Heart left ventricle (tissue), 16 donors: ENCODE measurements around the gene TTBK2. TPM values are rescaled to one million over a fixed set of nuclear protein-coding genes. Genes with fewer than 3 reads are reported as not detected.

Experiments used
- ATAC-seq, 4 donors: fragments of 200-7000 bp; cut with Tn5 transposase; one replicate each; pipeline ENCODE4 v1.9.1; 2020 to 2022; ENCODE audit warnings: moderate library complexity in 4 of 4, mild to moderate bottlenecking in 3 of 4, moderate number of reproducible peaks in 1 of 4
- DNase-seq, 5 donors: peaks; one replicate each; pipeline ENCODE4 v3.0.0-alpha.2; 2020
- H3K27ac ChIP-seq, 12 donors: fragments of 200-600 bp; sonication (generic) in 4 of 12; one replicate each; pipeline versions ENCODE4 v1.5.0 to v1.8.0; 2016 to 2022; ENCODE audit warnings: mild to moderate bottlenecking in 2 of 12
- H3K27me3 ChIP-seq, 9 donors: fragments of 200-600 bp; sonication (generic) in 2 of 9; one replicate each; pipeline versions ENCODE4 v1.5.1 to v1.8.0; 2016 to 2022; ENCODE audit warnings: mild to moderate bottlenecking in 3 of 9
- H3K36me3 ChIP-seq, 9 donors: fragments of 200-600 bp; sonication (generic) in 2 of 9; one replicate each; pipeline versions ENCODE4 v1.5.0 to v1.8.0; 2018 to 2022; ENCODE audit warnings: mild to moderate bottlenecking in 2 of 9
- H3K4me1 ChIP-seq, 12 donors: fragments of 200-600 bp; sonication (generic) in 4 of 12; one replicate each; pipeline versions ENCODE4 v1.5.0 to v1.8.0; 2016 to 2022; ENCODE audit warnings: mild to moderate bottlenecking in 3 of 12
- H3K4me3 ChIP-seq, 12 donors: fragments of 200-600 bp; sonication (generic) in 4 of 12; one replicate each; pipeline versions ENCODE4 v1.5.0 to v1.8.0; 2017 to 2022; ENCODE audit warnings: mild to moderate bottlenecking in 9 of 12, moderate library complexity in 4 of 12
- H3K9me3 ChIP-seq, 12 donors: fragments of 200-600 bp; sonication (generic) in 4 of 12; one replicate each; pipeline versions ENCODE4 v1.5.0 to v1.8.0; 2016 to 2022; ENCODE audit warnings: mild to moderate bottlenecking in 1 of 12
- CTCF ChIP-seq, 12 donors: fragments of 200-600 bp; sonication (generic) in 4 of 12; IDR thresholded peaks; one replicate each; pipeline versions ENCODE4 v1.5.0 to v1.8.0; 2018 to 2022; ENCODE audit warnings: antibody characterized with exemption in 12 of 12, mild to moderate bottlenecking in 5 of 12
- POLR2A ChIP-seq, 2 donors: fragments of 450-650 bp; IDR thresholded peaks; one replicate each; pipeline ENCODE4 v1.6.1; 2017; ENCODE audit warnings: antibody characterized with exemption in 2 of 2, mild to moderate bottlenecking in 2 of 2, moderate library complexity in 2 of 2
- WGBS, 4 donors: extraction: QIAGEN DNeasy Blood & Tissue Kit in 2 of 4; methylation state at CpG; one replicate each; pipeline versions ENCODE4 v1.1.5 to v1.1.7; 2013 to 2018; 5-methylcytosine and 5-hydroxymethylcytosine counted together
- intact Hi-C, 10 donors: fragments of 100-400 bp; cut with DNase I; formaldehyde crosslinking; loops; one replicate each; pipeline versions ENCODE4 v1.11.1 to v1.14.2; 2022
- polyA plus RNA-seq, 2 donors: library from polyadenylated mRNA; stranded (reverse); fragments of 200-250 nt; gene quantifications; one replicate each; pipeline ENCODE4 v1.2.3, GENCODE V29; 2013
- total RNA-seq, 9 donors: library from RNA; depleted of rRNA in 2 of 9; stranded (reverse); fragments of >200 nt in 2 of 9; fragmentation: NEBNext Ultra II Directional in 3 of 9; extraction: Animal tissue kit (Norgen Biotek cat#: 25700) in 3 of 9; gene quantifications; one replicate each; pipeline versions ENCODE4 v1.1.0 to v1.2.4, GENCODE V29; 2016 to 2023
- donor health status: ischemic (EF 13 %, LVEDD 7.1; RV severe dilation, severe dysfunction).
- donor health status: healthy with polysubstance abuse.
- donor health status: DM: no; HTN: yes; CAD: no.
- donor health status: DM: no; HTN: no; CAD: no.
- donor health status: ischemic (EF 25% LVEDD 6.9; RV normal size, moderate dysfunction).
- donor health status: ischemic (EF 25% LVEDD 5.7; RV mildly dilated, moderate dysfunction).
- donor health status: healthy.
- donor health status: DM: yes; HTN: yes; CAD: no.
- donor health status: ischemic (EF 35%, LVEDD 5.7; RV mildly dilated, moderate dysfunction).
- donor health status: nonischemic (EF 11% LVEDD 7.7; RV severe dilation, severe dysfunction).
- donor health status: DM: yes; HTN: yes; CAD: no.
- donor health status: PGD.
- donor health status: ischemic (EF 29% LVEDD 5.4; RV normal size, mild dysfunction).
- donor health status: nonischemic (EF 23%, LVEDD 6.1; RV moderate dilation, normal function).

The TTBK2 gene
- total and polyA plus RNA-seq, 11 donors: 4.9 to 27.9 (median 19.1) TPM

- Histone ChIP-seq H3K36me3 (peaks cover 0 to 8% (median 0%) of the 10 kb centered on the region in 9 donors), H3K27me3 (no peaks in the 10 kb centered on the region), H3K4me3 (no peak overlapping the region), H3K27ac (no peak overlapping the region), H3K4me1 (peaks cover 0 to 5% (median 0%) of the 10 kb centered on the region in 12 donors), H3K9me3 (peaks cover 0 to 13% (median 0%) of the 10 kb centered on the region in 12 donors)
- intact Hi-C loops: no loop called here
- WGBS, 4 donors: 90 to 96% (median 93%) methylated on average over 1 of the region's 1 CpG
- TF ChIP-seq POLR2A (IDR thresholded peaks at IDR 0.05) (no peak), CTCF (IDR thresholded peaks at IDR 0.05) (no peak)
- DNase-seq (no peak), ATAC-seq (no peak)
Measured at GRCh38 chr15:42880121-42880520, 40.5 kb downstream of the TTBK2 start.

GRCh38 chr15:42879443-42879842 is 41.1 kb downstream of the TTBK2 start:
- no peak for DNase-seq
- TF ChIP-seq POLR2A (IDR thresholded peaks at IDR 0.05) (no peak), CTCF (IDR thresholded peaks at IDR 0.05) (no peak)
- ATAC-seq: no peak
- H3K9me3 ChIP-seq: peaks cover 0 to 13% (median 0%) of the 10 kb centered on the region in 12 donors
- peaks cover 0 to 5% (median 0%) of the 10 kb centered on the region in 12 donors for H3K4me1 ChIP-seq
- WGBS, 4 donors: 86 to 94% (median 87%) methylated on average over 4 of the region's 4 CpGs
- H3K36me3 ChIP-seq: peaks cover 0 to 8% (median 0%) of the 10 kb centered on the region in 9 donors
- no peaks in the 10 kb centered on the region for H3K27me3 ChIP-seq
- H3K4me3 ChIP-seq: no peak overlapping the region
- intact Hi-C loops: no loop called here
- no peak overlapping the region for H3K27ac ChIP-seq

- no peak for DNase-seq
- H3K27me3 ChIP-seq: no peaks in the 10 kb centered on the region
- intact Hi-C loops: no loop called here
- no peaks in the 10 kb centered on the region for H3K9me3 ChIP-seq
- no peak overlapping the region for H3K27ac ChIP-seq
- no peak for TF ChIP-seq POLR2A (IDR thresholded peaks at IDR 0.05)
- no peak for TF ChIP-seq CTCF (IDR thresholded peaks at IDR 0.05)
- H3K4me3 ChIP-seq: no peak overlapping the region
- ATAC-seq: no peak
- H3K4me1 ChIP-seq: peaks cover 0 to 5% (median 0%) of the 10 kb centered on the region in 12 donors
- H3K36me3 ChIP-seq: peaks cover 0 to 13% (median 0%) of the 10 kb centered on the region in 9 donors
Measured at GRCh38 chr15:42876224-42876623, 44.4 kb downstream of the TTBK2 start.

- H3K4me1 ChIP-seq: no peaks in the 10 kb centered on the region
- TF ChIP-seq CTCF (IDR thresholded peaks at IDR 0.05) (no peak), POLR2A (IDR thresholded peaks at IDR 0.05) (no peak)
Measured at GRCh38 chr15:42868683-42869082, 51.9 kb downstream of the TTBK2 start.

More at GRCh38 chr15:42868683-42869082, 51.9 kb downstream of the TTBK2 start:
- no peak for ATAC-seq
- 97 to 100% (median 99%) methylated on average over 2 of the region's 2 CpGs for WGBS, 4 donors
- Histone ChIP-seq H3K36me3 (peaks cover 0 to 26% (median 0%) of the 10 kb centered on the region in 9 donors), H3K4me3 (no peak overlapping the region), H3K9me3 (no peaks in the 10 kb centered on the region), H3K27ac (no peak overlapping the region), H3K27me3 (no peaks in the 10 kb centered on the region)
- no peak for DNase-seq
- intact Hi-C loops: loop anchor here in 1 of 10 donors (10.0 kb wide), 1 partner anchor 46 kb away; no protein-coding TSS in a partner anchor
